NCI-H226 (cell line): ENCODE measurements around the gene SENP7.
"Not testable (repeated sequence)": the region's sequence is repeated elsewhere in the genome, so short reads cannot be mapped to it uniquely, and the experiment has no call there.

Experiments used
- DNase-seq: peaks from one replicate; pipeline ENCODE4 v3.0.0-alpha.2; 2015

The SENP7 gene

DNA sequence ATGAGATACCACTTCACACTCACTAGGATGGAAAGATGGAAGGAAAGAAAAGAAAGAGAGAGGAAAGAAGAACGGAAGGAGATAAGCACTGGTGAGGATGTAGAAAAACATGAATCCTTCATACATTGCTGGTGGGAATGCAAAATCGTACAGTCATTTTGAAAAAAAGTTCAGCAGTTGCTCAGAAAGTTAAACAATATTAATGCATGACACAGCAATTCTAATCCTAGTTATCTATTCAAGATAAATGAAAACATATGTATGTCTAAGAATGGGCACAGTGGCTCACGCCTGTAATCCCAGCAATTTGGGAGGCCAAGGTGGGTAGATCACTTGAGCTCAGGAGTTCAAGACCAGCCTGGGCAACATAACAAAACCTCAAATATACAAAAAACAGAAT is 59.1 kb downstream of the SENP7 start:
- DNase-seq = no peak

DNA sequence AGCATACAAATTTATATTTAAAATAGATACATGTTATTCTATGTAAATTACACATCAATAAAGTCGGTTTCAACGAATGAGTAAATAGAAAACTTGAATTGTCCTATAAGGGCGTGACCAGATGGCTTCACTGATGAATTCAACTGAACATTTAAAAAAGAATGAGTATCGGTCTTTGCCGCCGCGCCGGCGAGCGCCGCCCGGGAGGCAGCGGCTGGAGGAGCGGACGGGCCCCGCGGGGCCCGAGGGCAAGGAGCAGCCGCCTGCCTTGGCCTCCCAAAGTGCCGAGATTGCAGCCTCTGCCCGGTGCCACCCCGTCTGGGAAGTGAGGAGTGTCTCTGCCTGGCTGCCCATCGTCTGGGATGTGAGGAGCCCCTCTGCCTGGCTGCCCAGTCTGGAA is 74.4 kb downstream of the SENP7 start:
- DNase-seq = not testable (repeated sequence)

DNA sequence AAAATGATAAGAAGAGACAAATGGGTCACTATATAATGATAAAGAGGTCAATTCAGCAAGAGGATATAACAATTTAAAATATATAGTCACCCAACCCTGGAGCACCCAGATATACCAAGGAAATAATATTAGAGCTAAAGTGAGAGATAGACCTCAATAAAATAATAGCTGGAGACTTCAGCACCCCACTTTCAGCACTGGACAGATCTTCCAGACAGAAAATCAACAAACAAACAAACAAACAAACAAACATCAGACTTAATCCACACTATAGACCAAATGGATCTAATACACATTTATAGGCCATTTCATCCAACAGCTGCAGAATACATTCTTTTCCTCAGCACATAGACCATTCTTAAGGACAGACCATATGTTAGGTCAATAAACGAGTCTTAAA is 79.4 kb downstream of the SENP7 start:
- no peak for DNase-seq

DNA sequence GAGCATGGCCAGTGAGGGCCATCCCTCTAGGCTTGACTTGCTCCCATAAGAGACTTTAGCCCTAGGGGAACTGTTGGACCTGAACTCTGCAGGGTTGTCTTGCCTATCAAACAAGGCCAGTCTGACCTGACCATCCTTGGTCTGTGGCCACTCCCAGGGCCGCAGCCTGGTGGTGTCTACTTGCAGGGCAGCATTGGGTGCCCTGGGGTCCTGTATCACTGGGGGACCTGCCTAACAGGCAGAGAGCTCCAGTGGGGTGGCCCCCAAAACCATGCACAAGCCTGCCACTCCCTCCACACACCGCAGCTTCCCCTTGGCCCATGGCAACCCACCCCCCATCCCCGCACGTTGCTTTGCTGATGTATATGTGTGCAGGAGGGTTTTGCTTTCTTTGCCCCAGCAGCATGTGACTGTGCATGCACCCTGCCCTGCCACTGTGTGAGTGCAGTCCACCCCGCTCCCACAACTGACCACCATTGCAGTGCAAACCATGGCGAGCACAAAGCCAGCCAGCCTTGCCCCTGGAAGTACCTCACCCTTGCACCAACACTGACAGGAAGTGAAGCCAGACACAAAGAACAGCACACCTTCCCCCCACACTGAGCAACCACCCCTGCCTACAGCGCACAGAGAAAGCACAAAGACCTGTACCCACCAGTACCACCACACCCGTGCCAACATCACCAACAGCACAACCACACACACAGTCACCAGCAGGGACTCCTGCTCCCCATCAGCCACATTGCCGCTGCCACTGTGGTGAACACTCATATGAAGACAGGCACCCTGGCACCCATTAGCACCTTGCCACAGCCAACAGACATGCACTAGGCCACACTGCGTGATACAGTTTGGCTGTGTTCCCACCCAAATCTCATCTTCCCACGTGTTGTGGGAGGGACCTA is 88.8 kb downstream of the SENP7 start:
- DNase-seq = no peak

DNA sequence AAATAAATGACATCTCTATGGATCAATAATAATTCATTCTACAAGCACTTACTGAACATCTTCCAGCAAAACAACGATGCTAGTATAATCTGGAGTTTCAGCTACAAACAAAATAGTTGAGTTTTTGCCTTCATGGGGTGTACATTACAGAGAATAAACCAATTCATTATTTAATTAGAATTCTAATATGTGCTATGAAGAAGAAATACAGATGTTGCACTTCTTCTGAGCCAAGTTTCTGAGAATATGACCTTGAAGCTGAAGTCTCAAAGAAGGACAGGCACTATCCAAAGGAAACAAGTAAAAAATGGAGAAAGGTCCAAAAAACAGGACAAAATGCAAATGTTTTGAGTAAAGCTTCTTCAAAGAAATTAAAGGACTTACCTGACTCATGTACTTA is 94.2 kb downstream of the SENP7 start:
- no peak for DNase-seq

DNA sequence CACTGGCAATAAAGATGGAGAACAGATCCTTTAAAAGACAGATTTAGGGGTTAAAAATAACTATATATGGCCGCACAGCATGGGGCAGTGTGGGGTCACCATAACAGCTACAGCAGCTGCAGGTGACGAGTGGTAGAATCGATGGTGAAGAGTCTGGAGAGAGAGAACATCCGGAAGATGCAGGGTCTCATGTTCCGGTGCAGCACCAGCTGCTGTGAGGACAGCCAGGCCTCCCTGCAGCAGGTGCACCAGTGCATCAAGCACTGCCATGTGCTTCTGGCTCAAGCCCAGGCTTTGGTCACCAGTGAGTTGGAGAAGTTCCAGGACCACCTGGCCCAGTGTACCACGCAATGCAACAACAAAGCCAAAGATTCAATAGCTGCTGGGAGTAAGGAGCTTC is 98.9 kb downstream of the SENP7 start:
- DNase-seq = no peak

DNA sequence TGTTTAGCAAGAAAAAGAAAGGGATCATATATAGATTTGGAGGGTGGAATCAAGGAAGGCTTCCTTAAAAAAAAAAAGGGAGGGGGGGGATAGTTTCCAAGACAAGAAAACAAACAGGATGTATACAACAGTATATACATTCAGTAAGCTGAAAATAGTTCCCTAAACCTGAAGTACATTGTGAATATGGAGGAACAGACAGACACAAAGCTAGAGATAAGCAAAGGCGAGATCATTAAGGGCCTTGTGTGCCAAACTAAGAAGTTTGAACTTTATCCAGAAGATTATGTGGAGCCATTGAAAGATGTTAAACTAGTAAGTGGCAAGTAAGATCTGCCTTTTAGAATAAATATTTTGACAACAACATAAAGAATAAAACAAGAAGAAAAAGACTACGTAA is 99.4 kb downstream of the SENP7 start:
- no peak for DNase-seq

DNA sequence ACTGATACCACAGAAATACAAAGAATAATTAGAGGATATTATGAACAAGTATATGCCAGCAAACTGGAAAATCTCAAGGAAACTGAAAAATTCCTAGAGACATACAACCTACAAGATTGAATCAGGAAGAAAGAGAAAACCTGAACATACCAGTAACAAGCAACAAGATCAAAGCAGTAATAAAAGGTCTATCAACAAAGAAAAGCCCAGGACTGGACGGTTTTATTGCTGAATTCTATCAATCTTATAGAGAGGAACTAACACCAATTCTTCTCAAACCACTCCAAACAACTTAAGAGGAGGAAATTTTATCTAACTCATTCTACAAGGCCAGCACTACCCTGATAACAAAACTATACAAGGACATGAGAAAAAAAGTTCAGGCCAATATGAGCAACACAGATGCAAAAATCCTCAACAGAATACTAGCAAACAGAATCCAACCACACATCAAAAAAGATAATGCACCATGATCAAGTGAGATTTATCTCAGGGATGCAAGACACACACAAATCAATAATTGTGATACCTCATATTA is 121.5 kb downstream of the SENP7 start:
- no peak for DNase-seq

DNA sequence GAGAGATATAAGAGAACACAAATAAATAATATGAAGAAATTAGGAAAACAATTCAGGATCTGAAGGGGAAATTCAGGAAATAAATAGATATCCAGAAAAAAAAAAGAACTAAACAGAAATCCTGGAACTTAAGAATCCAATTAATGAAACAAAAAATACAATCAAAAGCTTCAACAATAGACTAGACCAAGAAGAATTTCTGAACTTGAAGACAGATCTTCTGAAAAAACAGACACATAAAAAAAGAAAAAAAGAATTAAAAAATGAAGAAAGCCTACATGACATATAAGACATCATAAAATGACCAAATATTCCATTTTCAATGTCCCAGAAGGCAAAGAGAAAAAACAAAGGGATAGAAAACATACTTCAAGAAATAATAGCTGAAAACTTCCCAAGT is 124.3 kb downstream of the SENP7 start:
- no peak for DNase-seq

DNA sequence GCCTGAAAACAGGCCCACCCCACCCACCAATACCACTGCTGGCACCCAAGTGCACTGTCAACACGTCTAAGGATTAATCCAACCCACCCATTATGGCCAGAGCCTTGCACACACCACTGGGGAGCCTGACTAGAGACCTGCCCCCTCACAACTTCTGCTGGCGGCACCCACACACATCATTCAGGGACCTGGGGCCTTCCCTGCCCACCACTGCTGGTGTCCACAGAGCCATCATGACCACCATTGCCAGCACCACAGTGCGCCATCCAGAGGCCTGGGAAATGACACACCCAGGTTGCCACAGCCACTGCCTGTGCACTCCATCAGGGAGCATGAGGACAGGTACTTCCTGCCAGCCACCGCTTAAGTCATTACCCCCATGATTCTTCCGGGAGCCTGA is 125.7 kb downstream of the SENP7 start:
- DNase-seq = no peak

DNA sequence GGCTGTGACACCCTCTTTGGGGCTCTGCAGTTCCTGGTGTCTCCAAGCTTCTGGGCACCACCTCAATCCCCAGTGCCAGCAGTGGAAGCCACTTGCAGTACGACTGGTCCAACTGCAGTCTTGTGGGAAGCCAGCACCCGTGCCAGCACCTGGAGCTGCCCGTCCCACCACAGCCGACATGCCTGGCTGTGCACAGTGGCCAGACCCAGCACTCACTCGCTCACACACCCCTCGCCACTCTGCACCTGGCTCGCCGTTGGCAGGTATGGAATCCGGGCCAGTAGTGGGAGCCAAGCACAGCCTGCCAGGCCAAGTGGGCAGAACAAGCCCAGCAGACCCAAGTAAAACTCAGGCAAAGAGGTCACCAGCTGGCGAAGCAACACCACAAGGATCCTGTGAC is 128.6 kb downstream of the SENP7 start:
- no peak for DNase-seq

DNA sequence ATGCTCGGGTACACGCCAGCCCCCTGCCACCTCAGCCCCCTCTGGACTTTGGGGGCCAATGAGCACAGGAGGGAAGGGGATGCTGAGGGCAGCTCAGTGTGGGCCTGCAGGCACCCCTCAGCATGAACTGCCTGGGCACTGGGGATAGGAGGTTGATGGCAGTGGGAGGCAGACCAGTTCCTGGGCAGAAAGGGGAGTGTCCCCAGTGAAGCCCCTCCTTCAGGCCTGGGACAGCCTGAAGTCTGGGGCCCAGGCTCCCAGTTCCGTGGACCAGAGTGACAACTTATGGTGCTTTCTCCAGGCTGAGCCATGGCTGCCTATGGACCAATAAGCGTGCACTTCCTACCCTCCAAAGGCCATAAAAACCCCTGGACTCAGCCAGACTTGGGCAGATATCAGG is 129.4 kb downstream of the SENP7 start:
- DNase-seq = no peak

DNA sequence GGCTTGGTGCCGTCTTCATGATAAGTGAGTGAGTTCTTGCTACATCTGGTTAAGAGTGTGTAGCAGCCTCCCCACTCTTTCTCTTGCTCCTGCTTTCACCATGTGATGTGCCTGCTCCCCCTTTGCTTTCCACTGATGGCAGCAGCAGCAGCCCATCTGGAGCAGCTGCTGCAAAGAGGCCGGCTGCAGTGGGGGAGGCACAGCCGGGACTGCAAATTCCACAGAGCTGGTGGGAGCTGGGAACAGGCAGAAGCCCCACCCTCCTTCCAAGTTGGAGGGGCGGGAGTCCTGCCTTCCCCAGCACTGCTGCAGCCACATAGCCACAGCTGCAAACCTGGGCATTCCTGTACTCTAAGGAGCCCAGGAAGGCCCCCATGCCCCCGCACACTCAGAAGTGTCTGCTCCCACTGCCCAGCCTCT is 129.8 kb downstream of the SENP7 start:
- no peak for DNase-seq

DNA sequence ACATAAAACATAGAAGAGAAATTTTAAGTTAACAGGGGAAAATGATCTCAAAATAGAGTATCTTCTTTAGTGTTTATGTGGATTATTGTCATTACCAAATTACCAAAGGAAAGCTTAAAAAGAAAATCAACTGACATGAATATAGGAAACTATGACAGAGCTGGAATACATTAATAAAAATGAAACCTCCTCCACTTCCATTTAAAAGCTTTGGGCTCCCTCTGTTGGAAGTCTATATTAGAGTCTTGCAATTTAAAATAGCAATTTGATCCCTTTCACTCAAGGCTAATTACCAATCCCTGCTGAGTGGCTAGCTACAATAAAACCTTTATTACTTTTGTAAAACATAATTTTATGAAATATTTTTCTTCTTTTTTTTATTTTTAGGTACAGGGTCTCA is 131.2 kb downstream of the SENP7 start:
- no peak for DNase-seq

DNA sequence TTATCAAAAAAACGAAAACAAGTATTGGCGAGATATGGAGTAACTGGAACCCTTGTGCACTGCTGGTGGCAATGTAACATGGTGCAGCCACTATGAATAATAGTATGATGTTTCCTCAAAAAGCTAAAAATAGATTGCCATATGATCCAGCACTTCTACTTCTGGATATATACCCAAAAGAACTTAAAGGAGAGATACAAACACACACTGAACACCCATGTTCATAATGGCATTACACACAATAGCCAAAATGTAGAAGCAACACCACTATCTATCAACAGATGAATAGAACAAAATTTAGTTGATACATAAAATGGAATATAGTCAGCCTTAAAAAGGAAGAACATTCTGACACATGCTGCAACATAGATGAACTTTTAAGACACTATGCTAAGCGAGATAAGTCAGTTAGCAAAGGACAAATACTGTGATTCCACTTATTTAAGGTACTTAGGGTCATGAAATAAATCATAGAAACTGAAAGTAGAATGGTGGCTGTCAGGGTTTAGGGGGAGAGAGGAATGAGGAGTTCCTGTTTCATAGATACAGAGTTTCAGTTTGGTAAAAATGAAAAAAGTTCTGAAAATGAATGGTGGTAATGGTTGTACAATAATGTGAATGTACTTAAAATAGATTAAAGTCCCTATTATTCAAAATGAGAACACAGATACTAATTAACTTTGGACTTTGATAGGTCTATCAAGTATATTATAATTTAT is 133.2 kb downstream of the SENP7 start:
- no peak for DNase-seq

DNA sequence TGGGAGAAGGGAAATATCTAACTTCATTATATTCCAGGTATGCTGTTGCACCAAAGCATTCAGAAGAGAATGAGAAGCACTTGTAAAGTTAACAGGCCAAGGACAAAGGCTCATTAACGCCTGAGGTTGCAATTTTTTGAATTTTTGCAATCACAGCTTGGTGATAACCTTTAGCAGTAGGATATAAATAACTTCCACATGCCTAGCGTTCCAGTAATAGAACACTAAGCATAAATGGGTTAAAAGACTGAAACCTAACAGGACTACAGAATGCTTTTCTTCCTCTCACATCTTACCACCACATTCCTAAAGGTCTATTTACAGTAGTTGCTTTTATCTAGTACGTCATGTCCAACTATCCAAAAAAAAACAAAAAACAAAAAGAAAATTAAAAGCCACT is 135.2 kb downstream of the SENP7 start:
- no peak for DNase-seq

DNA sequence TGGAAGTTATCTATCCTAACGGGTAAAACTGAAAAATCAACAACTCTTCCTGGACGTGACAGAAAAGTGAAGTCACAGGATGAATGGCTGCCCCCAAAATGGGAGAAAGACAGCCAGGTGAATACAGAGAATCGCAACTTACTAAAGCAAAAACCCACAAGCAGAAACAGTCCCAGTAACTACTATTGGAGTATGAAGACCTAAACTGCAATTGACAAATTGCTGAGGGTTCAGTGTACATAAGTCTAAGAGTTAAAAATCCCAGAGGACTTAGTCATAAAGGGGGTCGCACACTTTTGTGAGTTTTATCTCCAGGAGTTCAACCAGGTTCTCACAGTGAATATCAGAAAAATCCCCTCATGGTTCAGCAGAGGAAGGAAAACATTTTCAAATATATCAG is 135.8 kb downstream of the SENP7 start:
- DNase-seq = no peak

DNA sequence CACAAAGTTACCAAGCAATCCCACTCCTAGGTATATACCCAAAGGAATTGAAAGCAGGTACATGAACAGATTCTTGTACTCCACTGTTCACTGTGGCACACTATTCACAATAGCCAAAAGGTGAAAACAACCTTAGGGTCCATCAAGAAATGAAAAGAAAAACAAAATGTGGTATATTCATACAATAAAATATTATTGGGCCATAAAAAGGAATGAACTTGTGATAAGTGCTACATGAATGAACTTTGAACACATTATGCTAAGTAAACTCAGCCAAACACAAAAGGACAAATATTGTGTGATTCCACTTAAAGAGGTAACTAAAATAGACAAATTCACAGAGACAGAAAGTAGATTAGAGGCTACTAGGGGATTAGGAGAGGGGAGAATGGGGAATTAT is 137.4 kb downstream of the SENP7 start:
- DNase-seq = no peak

DNA sequence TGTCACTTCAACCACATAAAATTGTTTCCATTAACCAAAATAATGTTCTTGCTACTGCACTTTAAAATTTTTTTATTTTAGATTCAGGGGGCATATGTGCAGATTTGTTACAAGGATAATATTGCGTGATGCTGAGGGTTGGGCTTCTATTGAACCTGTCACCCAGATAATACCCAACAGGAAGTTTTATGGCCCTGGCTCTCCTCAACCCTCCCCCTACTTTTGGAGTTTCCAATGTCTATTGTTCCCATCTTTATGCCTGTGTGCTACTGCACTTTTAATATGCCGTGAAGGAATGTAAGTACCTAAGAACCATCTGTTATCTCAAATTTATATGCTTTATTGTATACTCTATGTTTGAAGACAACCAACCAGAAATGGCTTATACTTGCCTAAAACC is 150.6 kb downstream of the SENP7 start:
- DNase-seq = no peak

DNA sequence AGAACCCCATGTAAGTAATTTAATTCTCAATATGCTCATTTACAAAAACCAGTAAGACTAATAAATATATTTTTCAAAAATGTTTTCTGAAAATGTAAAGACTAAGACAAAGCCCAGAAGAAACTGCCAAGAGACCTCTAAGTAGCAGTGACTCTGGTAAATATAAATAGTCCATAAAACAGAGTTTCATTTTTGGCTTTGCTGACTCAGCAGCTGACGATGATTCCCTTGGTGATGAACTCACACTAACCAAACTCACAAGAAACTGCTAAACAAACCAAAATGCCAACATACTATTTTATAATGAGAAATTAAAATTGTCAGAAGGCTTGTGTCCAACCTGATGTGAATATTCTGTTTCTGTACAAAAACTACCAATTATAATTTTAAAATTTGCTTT is 161.2 kb downstream of the SENP7 start:
- DNase-seq = no peak

DNA sequence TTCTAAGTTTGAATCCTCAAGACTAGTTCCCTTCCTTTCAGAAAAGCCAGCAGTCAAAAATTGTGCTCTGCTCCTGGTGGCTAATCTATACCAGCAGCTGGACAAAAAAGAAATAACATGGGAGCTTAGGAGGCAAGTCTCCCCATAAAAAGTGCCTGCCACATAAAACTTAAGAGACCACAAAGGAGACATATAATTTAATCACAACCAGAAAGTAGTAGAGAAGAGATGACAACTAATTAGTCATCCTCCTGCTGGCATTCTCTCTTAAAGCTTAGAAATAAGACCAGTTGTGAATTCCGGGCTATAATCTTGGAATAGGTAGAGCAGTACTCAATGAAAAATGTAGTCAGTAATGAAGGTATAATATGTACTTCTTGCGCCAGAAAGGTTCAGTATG is 172.4 kb downstream of the SENP7 start:
- DNase-seq = no peak

DNA sequence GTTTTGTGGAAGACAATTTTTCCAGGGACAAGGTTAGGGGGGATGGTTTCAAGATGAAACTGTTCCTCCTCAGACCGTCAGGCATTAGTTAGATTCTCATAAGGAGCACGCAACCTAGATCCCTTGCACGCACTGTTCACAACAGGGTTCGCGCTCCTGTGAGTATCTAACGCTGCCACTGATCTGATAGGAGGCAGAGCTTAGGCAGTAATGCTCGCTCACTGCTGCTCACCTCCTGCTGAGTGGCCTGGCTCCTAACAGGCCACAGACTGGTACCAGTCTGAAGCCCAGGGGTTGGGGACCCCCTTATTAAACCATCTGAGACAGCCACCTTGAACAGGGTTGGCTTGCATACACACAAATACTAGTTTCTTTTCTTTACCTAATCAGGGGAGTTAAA is 179.1 kb downstream of the SENP7 start:
- no peak for DNase-seq

DNA sequence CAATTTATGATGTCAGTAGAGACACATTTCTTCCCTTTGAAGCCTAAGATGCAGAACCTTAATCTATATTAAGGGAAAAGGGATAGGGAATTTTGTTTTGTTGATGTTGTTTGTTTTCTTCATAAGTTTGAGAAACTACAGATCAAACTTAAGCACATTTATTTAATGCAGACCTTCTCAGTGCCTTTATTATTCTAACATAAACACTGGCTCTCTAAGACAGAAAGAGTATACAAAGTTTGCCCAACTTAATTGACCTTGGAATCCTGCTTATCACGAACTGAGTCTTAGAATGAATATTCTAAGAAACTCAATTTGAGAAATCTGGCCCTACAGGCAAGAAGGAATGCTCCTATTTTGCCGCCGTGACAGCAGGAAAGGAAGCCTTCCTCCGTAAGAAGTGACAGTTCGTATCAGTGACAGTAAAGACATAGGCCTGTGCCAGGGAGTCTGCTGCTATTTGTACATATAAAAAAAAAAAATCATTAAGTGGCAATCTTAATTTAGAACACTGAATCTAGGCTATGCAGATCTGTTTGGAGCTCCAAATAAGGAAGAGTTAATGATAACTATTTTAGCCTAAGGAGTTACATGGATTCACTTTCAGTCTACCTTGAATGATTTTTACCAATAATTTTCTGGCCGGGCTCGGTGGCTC is 183.9 kb downstream of the SENP7 start:
- no peak for DNase-seq
